HG02763 (cell line): ENCODE measurements around the gene SEPTIN12.
A peak's percentile ranks its signal among the peaks of the same experiment; 100 is the strongest.
"Not testable (repeated sequence)": the region's sequence is repeated elsewhere in the genome, so short reads cannot be mapped to it uniquely, and the experiment has no call there.

Source experiments
- ATAC-seq: cut with Tn5 transposase; IDR thresholded peaks from one replicate; pipeline ENCODE4 v1.9.1; 2021; ENCODE audit warnings: mild to moderate bottlenecking, moderate library complexity; ENCODE audit not compliant: unreplicated experiment

SEPTIN12 gene

GRCh38 chr16:4785758-4786433, 2.2 kb downstream of the SEPTIN12 start:
- ATAC-seq = no peak

GRCh38 chr16:4784444-4784987, 3.6 kb downstream of the SEPTIN12 start:
- ATAC-seq = not testable (repeated sequence)

- ATAC-seq = no peak
These were observed 4.2 kb downstream of the SEPTIN12 start for GRCh38 chr16:4783951-4784336.

- no peak for ATAC-seq
These were observed 4.7 kb downstream of the SEPTIN12 start for GRCh38 chr16:4783251-4783950.

- no peak for ATAC-seq
These were observed 7.9 kb downstream of the SEPTIN12 start for GRCh38 chr16:4780235-4780634.

GRCh38 chr16:4778050-4778392, 10.1 kb downstream of the SEPTIN12 start:
- ATAC-seq = no peak

- ATAC-seq = no peak
These were observed 10.7 kb downstream of the SEPTIN12 start for GRCh38 chr16:4777339-4778049.

GRCh38 chr16:4776141-4776705, 11.9 kb downstream of the SEPTIN12 start:
- no peak for ATAC-seq

GRCh38 chr16:4775005-4775404, 13.1 kb downstream of the SEPTIN12 start:
- ATAC-seq = no peak

- no peak for ATAC-seq
These were observed 15.8 kb downstream of the SEPTIN12 start for GRCh38 chr16:4772351-4772750.

GRCh38 chr16:4771646-4772045, 16.5 kb downstream of the SEPTIN12 start:
- ATAC-seq = no peak

GRCh38 chr16:4769306-4769638, 18.9 kb downstream of the SEPTIN12 start:
- ATAC-seq = no peak

GRCh38 chr16:4768549-4769305, 19.4 kb downstream of the SEPTIN12 start:
- peak; percentile 63 for ATAC-seq

- no peak for ATAC-seq
These were observed 20.1 kb downstream of the SEPTIN12 start for GRCh38 chr16:4767872-4768548.

- ATAC-seq = peak; percentile 81
These were observed 21.1 kb downstream of the SEPTIN12 start, which contains the start of gene ZNF500 for GRCh38 chr16:4766875-4767628. Gene ZNF500 (minus strand): TSS chr16:4767162. CDS start chr16:4765978, 1,184 bp downstream.

GRCh38 chr16:4765511-4766474, 22.4 kb downstream of the SEPTIN12 start:
- ATAC-seq = no peak

GRCh38 chr16:4763791-4764190, 24.4 kb downstream of the SEPTIN12 start:
- no peak for ATAC-seq

GRCh38 chr16:4762205-4762604, 25.9 kb downstream of the SEPTIN12 start:
- ATAC-seq = no peak
